PC-3 (cell line): ENCODE results near the gene LHFPL2.

Experiments used
- CTCF ChIP-seq: fragments of 300-600 bp; sonication (generic); conservative IDR thresholded peaks from 2 replicates; pipeline ENCODE4 v1.5.1; 2017; ENCODE audit warnings: antibody characterized with exemption, low read depth, mild to moderate bottlenecking, low read length
- EZH2 ChIP-seq: fragments of 300-600 bp; sonication (generic); IDR thresholded peaks from one replicate; pipeline ENCODE4 v1.6.1; 2017; ENCODE audit warnings: antibody characterized with exemption, mild to moderate bottlenecking, low read length; ENCODE audit not compliant: unreplicated experiment

GRCh38 chr5:78547183-78547582 is 101.4 kb downstream of the LHFPL2 start:
- TF ChIP-seq CTCF (no peak), EZH2 (no peak)
